Amniotic epithelial cell (primary cell): ENCODE data around the gene MOCS1.

ENCODE experiments used
- DNase-seq: peaks from one replicate; pipeline ENCODE4 v3.0.0-alpha.2; 2010; ENCODE audit warnings: low read depth

Gene MOCS1

DNA sequence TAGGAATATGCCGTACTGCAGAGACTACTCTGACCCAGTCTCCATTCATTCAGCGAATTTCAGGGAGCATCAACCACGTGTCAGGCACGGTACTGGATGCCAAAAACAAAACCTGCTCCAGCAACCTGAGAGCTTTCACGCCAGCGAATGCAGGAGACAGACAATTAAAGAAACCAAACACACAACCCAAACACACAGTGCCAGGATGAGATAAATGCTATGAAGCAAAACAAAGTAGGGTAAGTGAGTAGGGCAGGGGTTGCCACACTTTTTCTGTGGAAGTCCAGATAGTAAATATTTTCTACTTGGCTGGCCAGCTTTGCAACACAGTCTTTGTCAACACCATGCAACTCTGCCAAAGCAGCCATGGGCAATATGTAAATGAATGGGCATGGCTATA is 10.0 kb downstream of the MOCS1 start:
- no peak for DNase-seq

DNA sequence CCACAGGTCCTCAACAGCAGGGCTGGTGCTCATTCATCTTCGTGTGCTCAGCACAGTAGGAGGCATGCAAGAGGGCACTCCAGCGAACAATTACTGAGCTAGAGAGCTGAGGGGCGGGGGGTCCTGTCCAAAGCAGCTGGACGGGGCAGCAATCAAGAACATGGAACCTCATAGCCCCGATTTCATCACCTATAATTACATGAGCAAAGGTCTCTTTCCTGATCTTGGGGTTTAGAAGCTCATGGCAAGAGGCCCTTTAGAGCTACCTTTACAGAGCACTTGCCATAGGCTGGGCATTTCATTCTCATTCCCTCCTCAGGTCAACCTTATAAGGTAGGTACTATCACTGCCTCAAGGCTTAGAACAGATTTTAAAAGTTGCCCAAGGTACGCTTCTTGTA is 10.4 kb downstream of the MOCS1 start:
- no peak for DNase-seq

DNA sequence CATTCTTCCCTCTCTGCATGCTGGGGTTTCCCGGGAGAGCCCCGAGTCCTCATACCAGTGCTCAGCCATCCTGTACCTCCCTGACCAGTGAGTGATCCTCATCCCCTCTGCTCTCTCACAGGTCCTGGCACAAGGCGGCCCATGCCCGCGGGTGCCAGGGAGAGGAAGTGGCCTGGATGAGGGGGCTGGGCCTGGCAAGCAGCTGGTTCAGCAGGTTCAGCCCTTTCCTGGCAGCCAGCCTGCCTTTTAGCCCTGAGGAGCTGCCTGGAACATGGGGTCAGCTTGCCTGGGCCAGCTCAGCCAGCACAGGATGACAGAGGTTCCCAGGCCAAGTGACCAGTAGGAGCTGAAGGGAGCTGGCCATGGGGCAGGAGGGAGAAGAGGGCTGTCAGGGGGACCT is 10.9 kb downstream of the MOCS1 start:
- DNase-seq, result no peak

DNA sequence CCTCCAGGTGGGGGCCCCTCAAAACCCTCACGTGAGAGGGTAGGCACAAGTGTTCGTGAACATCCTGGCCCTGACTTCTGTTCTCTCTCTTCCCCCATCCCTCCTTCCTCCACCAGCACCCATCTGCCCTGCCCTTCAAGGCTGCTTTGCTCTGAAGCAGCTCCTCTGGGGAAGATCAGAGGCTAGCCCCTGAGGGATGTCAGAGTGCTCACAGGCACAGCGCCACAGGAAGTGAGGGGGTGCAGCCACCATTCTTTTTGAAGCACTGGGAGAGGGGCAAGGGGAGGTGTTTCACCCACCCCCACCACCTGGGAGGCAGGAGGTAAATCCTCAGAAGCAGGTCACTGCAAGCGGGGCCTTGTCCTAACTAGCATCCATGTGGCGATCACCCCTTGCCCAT is 11.4 kb downstream of the MOCS1 start:
- no peak for DNase-seq

DNA sequence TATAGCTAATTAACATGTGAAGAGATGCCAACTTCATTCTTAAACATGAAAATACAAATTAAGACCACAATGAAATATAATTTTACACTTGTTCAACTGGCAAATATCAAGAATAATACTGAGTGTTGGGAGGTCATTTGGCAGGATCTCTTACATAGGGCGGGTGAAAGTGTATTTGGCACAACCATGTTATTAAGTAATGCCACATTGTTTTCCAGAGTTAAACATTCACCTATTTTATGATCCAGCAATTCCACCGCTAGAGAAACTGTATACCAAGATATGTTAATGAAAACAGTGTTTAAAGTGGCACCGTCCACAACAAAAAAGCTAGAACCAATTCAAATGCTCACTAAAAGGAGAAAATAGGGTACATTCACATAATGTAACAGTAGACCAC is 14.1 kb downstream of the MOCS1 start:
- DNase-seq, result no peak

DNA sequence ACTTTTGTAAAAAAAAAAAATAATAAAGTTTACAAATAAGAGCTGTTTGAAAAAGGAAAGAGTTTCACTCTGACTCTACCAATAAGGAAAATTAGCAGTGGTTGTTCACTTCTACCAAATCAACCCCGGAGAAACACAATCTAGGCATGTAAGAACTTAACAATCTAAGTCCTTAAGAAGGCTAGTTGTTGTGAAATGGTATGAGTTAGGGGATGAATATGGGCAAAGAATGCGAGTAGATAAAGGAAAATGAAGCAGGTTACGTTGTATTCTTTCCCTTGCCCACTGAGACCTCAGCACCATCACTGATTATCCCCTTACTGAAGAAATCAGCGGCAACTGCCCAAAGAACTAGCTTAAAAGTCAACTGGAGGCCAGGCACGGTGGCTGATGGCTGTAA is 15.4 kb downstream of the MOCS1 start:
- peak; percentile 52 for DNase-seq

DNA sequence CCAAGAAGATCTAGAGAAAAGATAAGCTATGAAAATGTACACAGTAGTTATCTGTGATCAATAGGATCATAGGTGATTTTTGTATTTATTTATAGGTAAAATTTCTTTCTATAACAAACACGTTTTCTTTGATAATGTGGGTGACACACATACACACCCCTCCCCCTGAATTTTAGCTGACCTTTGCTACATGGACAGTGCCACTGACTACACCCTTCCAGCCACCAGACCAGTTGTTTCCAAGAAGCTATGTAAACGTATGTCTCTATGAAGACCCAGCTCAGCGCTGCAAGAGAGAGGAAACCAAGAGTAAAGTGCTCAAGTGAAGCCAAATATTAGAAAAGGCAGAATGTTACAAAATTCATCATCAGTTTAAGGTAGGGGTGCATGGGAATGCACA is 16.3 kb downstream of the MOCS1 start:
- DNase-seq, result no peak

DNA sequence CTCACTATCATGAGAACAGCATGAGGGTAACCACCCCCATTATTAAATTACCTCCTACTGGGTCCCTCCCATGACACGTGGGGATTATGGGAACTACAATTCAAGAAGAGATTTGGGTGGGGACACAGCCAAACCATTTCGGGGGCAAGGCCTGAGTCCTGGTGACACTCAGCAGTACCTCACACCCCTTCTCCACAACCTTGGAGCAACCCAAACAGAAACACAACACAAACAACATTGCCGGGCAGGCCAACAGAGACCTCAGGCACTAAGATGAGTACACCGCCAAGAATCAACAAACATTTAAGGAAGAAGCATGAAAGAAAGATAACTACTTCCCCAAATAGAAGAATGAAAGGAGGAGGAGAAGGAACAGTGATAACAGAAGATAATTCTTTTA is 16.9 kb downstream of the MOCS1 start:
- DNase-seq, result no peak

DNA sequence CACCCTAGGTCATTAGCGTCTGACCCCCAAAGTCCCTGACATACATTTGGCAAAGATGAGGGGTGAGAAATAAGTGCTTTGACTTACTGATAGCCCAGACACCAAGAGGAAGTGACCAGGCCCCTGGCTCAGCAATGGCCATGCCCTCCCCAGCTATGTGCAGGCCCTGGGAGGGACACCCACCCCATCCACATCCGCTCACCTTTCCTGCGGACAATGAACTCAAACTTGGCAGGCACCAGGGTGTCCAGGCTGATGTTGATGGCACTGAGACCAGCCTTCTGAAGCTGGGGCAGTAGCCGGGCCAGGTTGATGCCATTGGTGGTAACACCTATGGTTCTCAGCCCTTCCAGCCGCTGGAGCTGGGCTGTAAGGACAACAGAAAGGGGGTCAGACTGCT is 18.4 kb downstream of the MOCS1 start:
- no peak for DNase-seq

DNA sequence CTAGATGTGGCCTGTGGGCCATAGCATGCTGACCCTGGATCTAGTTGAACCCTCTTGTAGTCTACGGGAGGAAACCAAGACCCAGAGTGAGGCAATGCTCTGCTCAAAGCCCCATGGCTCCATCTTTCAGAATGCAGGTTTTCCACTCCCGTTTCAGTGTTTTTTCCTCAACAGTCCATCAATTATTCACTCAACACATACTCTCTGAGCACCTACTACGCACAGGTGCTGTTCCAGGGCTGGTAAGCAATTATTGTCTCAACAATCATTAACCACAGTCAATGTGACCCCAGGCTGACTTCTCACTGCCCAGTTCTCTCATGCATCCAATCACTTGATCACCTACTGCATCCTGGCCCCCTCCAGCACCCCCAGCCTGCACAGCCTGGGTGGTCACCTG is 20.0 kb downstream of the MOCS1 start:
- no peak for DNase-seq

DNA sequence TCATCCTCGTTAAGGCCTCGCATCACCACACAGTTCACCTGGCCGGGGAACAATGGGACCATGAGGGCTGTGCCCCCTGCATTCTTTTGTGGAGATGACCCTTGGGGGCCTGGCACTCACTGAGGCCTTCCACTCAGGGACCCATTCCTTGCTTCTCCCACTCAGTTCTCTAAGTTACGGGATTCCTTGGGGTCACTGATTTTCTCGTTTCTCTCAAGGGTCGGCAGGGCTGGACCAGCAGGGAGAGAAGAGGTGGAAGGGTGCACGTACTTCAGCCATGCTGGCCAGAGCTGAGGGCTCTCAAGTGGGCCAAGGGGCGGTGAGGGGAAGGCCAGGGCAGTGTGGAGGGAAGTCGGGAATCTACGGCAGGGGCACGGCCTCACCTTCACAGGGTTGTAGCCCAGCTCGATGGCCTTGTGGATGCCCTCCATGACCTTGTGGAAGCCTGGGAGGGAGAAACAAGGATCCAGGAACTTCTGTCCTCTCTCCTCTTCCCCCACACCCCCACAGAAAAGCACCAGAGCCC is 20.8 kb downstream of the MOCS1 start:
- DNase-seq, result no peak

DNA sequence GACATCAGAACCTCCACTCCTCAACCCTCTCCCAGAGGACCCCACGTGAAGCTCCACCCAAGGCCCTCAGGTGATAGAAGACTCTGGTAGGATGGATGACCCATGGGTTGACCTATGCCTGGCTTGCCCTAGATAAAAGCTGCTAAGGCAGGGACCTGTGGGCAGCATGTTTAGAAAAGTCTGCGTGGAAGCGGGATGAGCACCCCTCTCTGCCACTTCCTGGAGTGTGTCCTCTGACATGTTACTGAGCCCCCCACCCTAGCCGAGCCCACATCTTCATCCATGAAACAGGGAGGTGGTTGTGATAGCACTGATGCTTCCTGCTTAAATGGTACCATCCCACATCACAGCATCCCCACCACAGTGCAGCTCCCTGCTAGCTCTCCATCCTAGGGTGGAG is 21.8 kb downstream of the MOCS1 start:
- no peak for DNase-seq

DNA sequence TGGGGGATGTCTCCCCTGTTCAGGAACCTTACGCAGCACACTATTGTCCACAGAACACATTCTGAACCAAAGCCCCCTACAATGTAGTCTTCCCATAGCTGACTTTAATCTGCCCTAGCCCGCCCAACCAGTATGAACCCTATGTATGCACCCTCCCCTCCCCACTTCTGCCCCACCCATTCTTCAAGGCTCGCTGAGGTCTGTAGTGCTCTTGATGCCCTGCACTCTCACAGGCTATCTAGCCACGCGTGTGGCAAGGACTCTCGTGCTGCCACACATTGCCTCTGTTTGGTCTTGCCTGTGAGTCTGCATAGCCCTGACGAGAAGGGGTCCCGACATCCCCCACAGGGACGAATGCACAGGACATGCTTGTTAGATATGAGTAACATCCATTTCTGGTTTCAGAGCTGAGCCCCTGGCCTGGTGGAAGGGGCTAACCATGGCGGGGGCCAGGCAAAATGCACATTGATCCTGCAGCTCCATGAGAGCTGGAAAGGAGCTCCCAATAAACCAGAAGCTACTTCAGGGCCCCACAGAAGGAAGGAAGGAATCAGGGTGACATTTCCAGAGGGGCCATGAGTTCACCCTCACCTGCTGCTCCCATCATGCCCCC is 22.6 kb downstream of the MOCS1 start:
- DNase-seq, result no peak

DNA sequence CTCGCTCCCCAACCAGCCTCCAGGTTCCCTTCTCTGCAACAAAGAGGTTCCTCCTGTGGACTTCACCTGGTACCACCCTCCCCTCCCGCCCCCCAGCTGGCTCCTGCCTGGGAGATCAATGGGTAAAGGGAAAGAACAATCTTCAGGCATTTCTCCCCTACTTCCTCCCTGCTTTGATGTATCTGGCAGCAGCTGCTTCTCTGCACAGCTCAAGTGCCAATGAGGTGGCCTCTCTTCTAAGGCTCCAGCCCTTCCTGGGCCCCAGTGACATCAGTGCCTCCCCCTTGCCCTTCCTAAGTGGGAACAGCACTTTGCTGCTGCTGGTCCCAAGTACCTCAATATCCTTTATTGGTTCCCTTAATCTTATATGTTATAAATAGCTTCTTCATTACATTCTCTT is 23.5 kb downstream of the MOCS1 start:
- no peak for DNase-seq

DNA sequence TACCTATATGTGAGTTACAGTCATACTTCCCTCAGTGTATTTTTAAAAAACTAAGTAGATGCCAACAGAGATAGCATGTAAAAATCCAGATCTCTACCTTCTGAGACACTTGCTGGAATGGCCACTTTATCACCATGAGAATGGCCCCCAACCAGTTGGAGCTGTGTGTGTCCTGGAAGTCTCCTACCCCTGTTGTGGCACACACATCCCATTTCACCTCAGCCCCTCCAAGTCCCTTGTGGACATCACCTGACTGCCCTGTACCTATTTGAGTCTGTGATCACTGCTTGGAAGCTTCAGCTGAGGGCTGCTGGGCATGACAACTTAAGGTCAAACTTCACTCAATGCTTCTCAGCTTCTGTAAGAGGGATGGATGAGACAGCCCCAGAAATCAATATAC is 24.1 kb downstream of the MOCS1 start:
- no peak for DNase-seq

DNA sequence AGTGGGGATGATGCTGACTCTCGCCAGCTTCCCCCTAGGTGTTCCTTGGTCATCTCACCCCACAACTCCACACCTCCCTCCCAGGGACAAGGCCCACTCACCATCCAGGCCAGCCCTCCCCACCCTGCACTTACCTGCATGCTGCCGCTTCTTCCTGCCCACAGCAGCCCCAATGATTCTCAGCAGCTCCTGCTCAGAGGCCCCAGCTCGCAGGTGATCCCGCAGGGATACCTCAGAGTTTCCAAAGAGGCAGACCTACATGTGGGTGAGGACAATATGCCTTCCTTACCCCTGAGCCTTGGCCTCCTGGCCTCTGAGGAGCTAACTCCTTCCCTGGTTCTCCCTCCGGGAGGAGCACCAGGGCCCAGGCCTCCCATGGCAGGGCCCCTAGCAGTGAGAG is 24.6 kb downstream of the MOCS1 start:
- DNase-seq, result no peak

DNA sequence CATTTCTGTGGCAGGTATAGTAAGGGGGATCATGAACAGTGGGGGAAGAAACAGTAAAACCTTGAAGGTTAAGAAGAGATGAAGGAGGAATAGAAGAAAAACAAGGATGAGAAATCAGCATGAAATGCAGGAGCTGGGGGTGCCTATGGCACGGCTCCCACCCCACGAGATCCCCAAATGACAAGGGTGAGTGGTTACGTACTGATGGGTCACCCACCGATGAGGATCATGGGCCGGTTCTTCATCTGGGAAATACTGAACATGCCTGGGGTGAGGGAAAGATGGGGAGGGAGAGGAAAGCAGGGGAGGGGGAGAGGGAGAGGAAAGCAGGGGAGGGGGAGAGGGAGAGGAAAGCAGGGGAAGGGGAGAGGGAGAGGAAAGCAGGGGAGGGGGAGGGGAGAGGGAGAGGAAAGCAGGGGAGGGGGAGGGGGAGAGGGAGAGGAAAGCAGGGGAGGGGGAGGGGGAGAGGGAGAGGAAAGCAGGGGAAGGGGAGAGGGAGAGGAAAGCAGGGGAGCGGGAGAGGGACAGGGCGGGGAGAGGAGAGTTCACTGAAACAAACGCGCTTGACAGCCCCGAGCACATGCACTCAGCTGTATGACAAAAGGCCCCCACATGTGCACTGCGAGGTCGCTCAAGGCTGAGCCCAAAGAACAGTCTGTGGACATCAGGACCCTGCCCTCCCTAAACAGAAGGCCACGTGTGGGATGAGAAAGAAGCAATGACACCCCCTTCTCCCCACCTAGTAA is 25.3 kb downstream of the MOCS1 start:
- DNase-seq, result no peak

DNA sequence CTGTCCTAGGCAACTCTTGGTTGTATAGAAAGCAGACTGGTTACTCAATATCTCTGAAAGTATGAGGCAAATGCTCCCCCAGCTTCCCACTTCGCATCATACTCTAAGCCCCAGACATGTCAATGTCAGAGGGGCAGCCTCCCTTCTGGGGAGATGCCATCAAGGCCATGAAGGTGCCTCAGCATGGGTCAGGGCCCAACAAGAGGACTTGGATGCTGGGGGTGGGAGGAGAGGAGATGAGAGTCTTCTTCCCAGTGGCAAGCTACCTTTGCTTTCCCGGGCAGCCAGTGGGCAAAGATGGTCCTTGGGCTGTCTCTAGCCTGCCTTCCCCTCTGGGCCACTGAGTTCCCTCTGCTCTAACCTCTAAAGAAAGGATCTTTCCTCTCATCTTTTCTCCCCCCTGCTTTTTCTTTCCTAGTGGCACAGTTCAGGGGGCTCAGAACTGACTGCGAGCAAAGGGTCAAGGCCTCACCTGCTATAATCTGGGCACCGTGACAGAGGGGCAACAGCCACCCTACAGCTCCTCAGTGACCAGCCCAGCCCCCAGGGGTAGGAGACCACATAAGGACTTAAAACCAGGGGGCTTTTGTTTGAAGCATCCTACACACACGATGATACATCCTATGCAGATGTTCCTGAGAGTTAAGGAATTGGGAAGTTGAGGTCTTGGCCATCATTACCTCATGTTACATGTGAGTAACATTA is 26.2 kb downstream of the MOCS1 start:
- no peak for DNase-seq

DNA sequence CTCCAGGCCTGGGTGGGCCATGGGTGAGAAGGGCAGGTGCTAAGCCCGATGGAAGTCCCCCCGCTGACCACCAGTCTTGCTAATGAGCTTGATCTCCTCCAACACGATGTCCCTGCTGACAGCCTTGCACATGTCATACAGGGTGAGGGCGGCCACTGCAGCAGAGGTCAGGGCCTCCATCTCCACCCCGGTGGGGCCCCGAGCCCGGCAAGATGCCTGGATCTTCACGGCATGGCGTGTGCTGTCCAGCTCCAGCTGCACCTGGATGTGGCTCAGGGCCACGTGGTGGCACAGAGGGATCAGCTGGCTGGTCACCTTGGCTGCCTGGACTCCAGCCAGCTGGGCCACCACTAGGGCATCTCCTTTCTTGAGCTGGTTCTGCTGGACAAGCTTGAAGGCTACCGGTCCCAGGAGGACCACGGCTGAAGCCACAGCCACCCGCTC is 27.9 kb downstream of the MOCS1 start:
- no peak for DNase-seq

DNA sequence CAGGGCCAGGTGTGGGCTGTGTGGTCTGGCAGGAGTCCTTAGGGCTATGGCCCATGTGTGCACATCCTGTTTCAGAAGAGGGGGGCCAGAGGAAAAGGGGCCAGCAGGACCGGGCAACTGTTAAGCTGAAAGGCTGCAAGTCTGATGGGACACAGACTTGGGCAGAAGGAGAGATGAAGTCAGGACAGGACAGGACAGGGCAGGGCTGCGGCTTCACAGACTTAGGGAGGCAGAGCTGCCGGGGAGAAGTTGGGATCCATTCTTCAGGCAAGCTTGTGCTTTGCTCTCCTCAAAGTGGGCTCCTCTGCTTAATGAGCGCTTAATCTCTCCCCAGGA is 28.7 kb downstream of the MOCS1 start:
- no peak for DNase-seq

DNA sequence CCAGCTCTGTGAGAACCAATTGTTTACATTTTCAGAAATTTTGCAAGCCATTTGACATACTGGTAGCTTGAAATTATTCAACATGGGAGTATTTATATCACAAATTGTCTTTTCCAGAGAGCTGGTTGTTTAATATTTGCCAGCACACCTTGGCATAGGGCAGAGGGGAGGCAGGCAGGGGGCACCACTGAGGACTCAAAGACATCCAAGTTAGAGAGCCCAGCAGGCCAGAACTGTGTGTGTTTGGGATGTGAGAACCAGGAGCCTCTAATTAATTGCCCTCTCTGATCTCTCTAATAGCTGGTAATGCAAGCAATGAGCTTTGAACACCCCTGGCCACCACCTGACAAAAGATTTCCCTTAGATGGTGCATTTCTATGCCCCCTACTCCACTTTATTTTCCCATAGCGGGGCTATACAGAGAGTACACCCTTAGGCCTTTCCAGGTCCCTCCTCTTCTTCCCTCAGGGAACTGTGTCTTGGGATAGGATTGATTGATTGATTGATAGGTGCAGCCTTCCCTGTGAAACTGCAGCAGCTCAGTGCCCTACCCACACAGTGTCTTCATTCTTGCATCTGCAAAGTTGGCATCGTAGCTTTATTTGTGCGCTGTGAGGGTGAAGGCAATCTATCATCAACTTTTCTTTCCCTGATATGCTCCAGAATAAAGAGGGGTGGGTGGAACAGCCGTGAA is 29.2 kb downstream of the MOCS1 start:
- no peak for DNase-seq

DNA sequence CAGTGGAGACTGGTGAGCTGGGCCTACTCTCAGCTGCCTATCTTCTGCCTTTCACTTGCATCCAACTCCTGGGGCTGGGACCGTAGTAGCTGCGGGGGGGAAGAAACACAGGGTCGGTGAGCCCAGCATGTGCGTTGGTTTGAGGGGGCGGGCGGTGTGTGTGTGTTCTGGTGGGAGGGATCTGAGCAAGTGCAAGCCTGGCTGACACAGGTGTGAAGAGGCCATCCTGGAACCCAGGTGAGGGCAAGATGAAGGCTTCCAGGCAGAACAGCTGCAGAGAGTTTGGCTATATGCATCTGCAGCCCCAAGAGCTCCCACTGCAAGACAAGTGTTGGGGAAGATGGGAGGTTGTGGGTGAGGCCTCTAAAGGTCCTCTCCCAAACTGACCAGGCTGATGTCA is 30.6 kb downstream of the MOCS1 start:
- DNase-seq, result no peak
